Activated naive CD4-positive, alpha-beta T cell treated with anti-CD3 and anti-CD28 coated beads for 36 hours (primary cell): ENCODE data around the gene TM2D1. TPM values are rescaled to one million over a fixed set of nuclear protein-coding genes. Genes with fewer than 3 reads are reported as not detected.
"Not testable (repeated sequence)": the region's sequence is repeated elsewhere in the genome, so short reads cannot be mapped to it uniquely, and the experiment has no call there.

Source experiments
- CTCF ChIA-PET: fragments of 350-600 bp; sonication (Branson Sonifier 250); formaldehyde crosslinking; loops from one replicate; lab custom pipeline; 2021; ENCODE audit warnings: antibody characterized with exemption; lab: Charles Lee
- DNase-seq: peaks from one replicate; pipeline ENCODE4 v3.0.0-alpha.2; 2020
- H3K27ac Mint-ChIP-seq: one replicate; pipeline ENCODE4 v1.8.0; 2021; ENCODE audit warnings: mild to moderate bottlenecking, mixed read lengths
- H3K27me3 Mint-ChIP-seq: one replicate; pipeline ENCODE4 v1.8.0; 2021; ENCODE audit warnings: low read depth, mixed read lengths
- H3K36me3 Mint-ChIP-seq: one replicate; pipeline ENCODE4 v1.8.0; 2021; ENCODE audit warnings: low read depth, mixed read lengths
- H3K4me1 Mint-ChIP-seq: one replicate; pipeline ENCODE4 v1.8.0; 2021; ENCODE audit warnings: low read depth, mixed read lengths
- H3K4me3 Mint-ChIP-seq: one replicate; pipeline ENCODE4 v1.8.0; 2021; ENCODE audit warnings: mild to moderate bottlenecking, moderate library complexity, mixed read lengths
- H3K9me3 Mint-ChIP-seq: one replicate; pipeline ENCODE4 v1.8.0; 2021; ENCODE audit warnings: mixed read lengths
- intact Hi-C: fragments of 100-400 bp; cut with micrococcal nuclease; formaldehyde crosslinking; loops from one replicate; pipeline ENCODE4 v1.15.1; 2023
- total RNA-seq, 2 experiments: library from RNA; stranded (reverse); gene quantifications; one replicate each; pipeline ENCODE4 v1.2.3, GENCODE V29; 2021

The TM2D1 gene
- total RNA-seq, 2 experiments from 2014 or later, result 28.2 to 30.9 TPM

- intact Hi-C loops, result loop anchor here (5.0 to 10.0 kb wide), 3 partner anchors 99 to 1781 kb away; partner anchors contain the start of genes EFCAB7 and ITGB3BP
- CTCF ChIA-PET, result interaction anchor here (1.6 kb wide), 1 partner anchor 102 kb away, joined by 3 read pairs; no protein-coding TSS in a partner anchor
- no peak overlapping the region for H3K27ac Mint-ChIP-seq
- peak overlapping the region; percentile 67 for H3K4me3 Mint-ChIP-seq
- no peaks in the 10 kb centered on the region for H3K36me3 Mint-ChIP-seq
- H3K27me3 Mint-ChIP-seq, result no peaks in the 10 kb centered on the region
- H3K9me3 Mint-ChIP-seq, result no peaks in the 10 kb centered on the region
- no peak for DNase-seq
- peaks cover 24% of the 10 kb centered on the region for H3K4me1 Mint-ChIP-seq
Measured at GRCh38 chr1:61743431-61743705, 18.4 kb upstream of the TM2D1 start.

- intact Hi-C loops, result loop anchor here (1.0 to 10.0 kb wide), 5 partner anchors 18 to 1782 kb away; partner anchors contain the start of genes EFCAB7, ITGB3BP, TM2D1 and USP1
- Mint-ChIP-seq H3K4me1 (peaks cover 24% of the 10 kb centered on the region), H3K4me3 (peak overlapping the region; percentile 67), H3K27me3 (no peaks in the 10 kb centered on the region), H3K27ac (no peak overlapping the region), H3K36me3 (no peaks in the 10 kb centered on the region), H3K9me3 (no peaks in the 10 kb centered on the region)
- CTCF ChIA-PET, result interaction anchor here (1.6 kb wide), 1 partner anchor 101 kb away, joined by 3 read pairs; no protein-coding TSS in a partner anchor
- DNase-seq, result no peak
Measured at GRCh38 chr1:61742620-61743430, 17.9 kb upstream of the TM2D1 start.

- intact Hi-C loops, result loop anchor here (1.0 to 10.0 kb wide), 5 partner anchors 17 to 1783 kb away; partner anchors contain the start of genes EFCAB7, ITGB3BP, TM2D1 and USP1
- Mint-ChIP-seq H3K4me3 (peak within 1 kb of the TSS; percentile 93), H3K27me3 (no peaks in the 10 kb centered on the region), H3K4me1 (peaks cover 20% of the 10 kb centered on the region), H3K36me3 (no peaks in the 10 kb centered on the region), H3K27ac (peak within 1 kb of the TSS; percentile 83), H3K9me3 (no peaks in the 10 kb centered on the region)
- peak; percentile 65 for DNase-seq
- CTCF ChIA-PET, result no interaction called here
Measured at GRCh38 chr1:61741711-61742619, 17.0 kb upstream of the TM2D1 start, which contains the start of gene PATJ. Gene PATJ (plus strand): TSS chr1:61742480. CDS start chr1:61762893, 20,413 bp downstream.

GRCh38 chr1:61740751-61741700, 16.1 kb upstream of the TM2D1 start:
- Mint-ChIP-seq H3K36me3 (no peaks in the 10 kb centered on the region), H3K9me3 (no peaks in the 10 kb centered on the region), H3K4me3 (peak overlapping the region; percentile 93), H3K27ac (no peak overlapping the region), H3K4me1 (peaks cover 16% of the 10 kb centered on the region), H3K27me3 (no peaks in the 10 kb centered on the region)
- CTCF ChIA-PET, result no interaction called here
- no peak for DNase-seq
- intact Hi-C loops, result loop anchor here (5.0 to 10.0 kb wide), 3 partner anchors 101 to 1784 kb away; partner anchors contain the start of genes EFCAB7 and ITGB3BP

GRCh38 chr1:61732726-61733125, 7.8 kb upstream of the TM2D1 start:
- Mint-ChIP-seq H3K4me1 (peaks cover 2% of the 10 kb centered on the region), H3K27me3 (no peaks in the 10 kb centered on the region), H3K9me3 (no peaks in the 10 kb centered on the region), H3K27ac (no peak overlapping the region), H3K36me3 (no peaks in the 10 kb centered on the region), H3K4me3 (no peak overlapping the region)
- intact Hi-C loops, result no loop called here
- DNase-seq, result no peak
- CTCF ChIA-PET, result no interaction called here

GRCh38 chr1:61730679-61731078, 5.7 kb upstream of the TM2D1 start:
- H3K36me3 Mint-ChIP-seq, CTCF ChIA-PET, H3K4me1 Mint-ChIP-seq, DNase-seq, intact Hi-C loops, H3K27ac Mint-ChIP-seq, H3K4me3 Mint-ChIP-seq, H3K9me3 Mint-ChIP-seq, H3K27me3 Mint-ChIP-seq: not testable (repeated sequence)

GRCh38 chr1:61727544-61727943, 2.6 kb upstream of the TM2D1 start:
- DNase-seq, result no peak
- intact Hi-C loops, result loop anchor here (2.0 to 10.0 kb wide), 2 partner anchors 403 to 1057 kb away; partner anchors contain the start of gene ATG4C
- H3K9me3 Mint-ChIP-seq, result no peaks in the 10 kb centered on the region
- no peak overlapping the region for H3K27ac Mint-ChIP-seq
- peaks cover 14% of the 10 kb centered on the region for H3K4me1 Mint-ChIP-seq
- H3K36me3 Mint-ChIP-seq, result peaks cover 6% of the 10 kb centered on the region
- no peaks in the 10 kb centered on the region for H3K27me3 Mint-ChIP-seq
- CTCF ChIA-PET, result interaction anchor here (1.1 kb wide), 1 partner anchor 22 kb away, joined by 3 read pairs; no protein-coding TSS in a partner anchor
- H3K4me3 Mint-ChIP-seq, result no peak overlapping the region

- no peaks in the 10 kb centered on the region for H3K9me3 Mint-ChIP-seq
- H3K4me3 Mint-ChIP-seq, result peak overlapping the region; percentile 96
- intact Hi-C loops, result loop anchor here (10.0 kb wide), 1 partner anchor 1060 kb away; the partner anchor contains the start of gene ATG4C
- H3K27ac Mint-ChIP-seq, result peak overlapping the region; percentile 99
- CTCF ChIA-PET, result no interaction called here
- H3K27me3 Mint-ChIP-seq, result no peaks in the 10 kb centered on the region
- peaks cover 20% of the 10 kb centered on the region for H3K4me1 Mint-ChIP-seq
- H3K36me3 Mint-ChIP-seq, result peaks cover 10% of the 10 kb centered on the region
- DNase-seq, result no peak
Measured at GRCh38 chr1:61724506-61724812, 482 bp downstream of the TM2D1 start.

- DNase-seq, H3K4me3 Mint-ChIP-seq, H3K27me3 Mint-ChIP-seq, H3K27ac Mint-ChIP-seq, intact Hi-C loops, CTCF ChIA-PET, H3K9me3 Mint-ChIP-seq: not testable (repeated sequence)
- H3K36me3 Mint-ChIP-seq, result peaks cover 13% of the 10 kb centered on the region
- peaks cover 22% of the 10 kb centered on the region for H3K4me1 Mint-ChIP-seq
Measured at GRCh38 chr1:61718996-61719663, 5.8 kb downstream of the TM2D1 start.

- CTCF ChIA-PET, result no interaction called here
- Mint-ChIP-seq H3K27ac (no peak overlapping the region), H3K36me3 (peaks cover 17% of the 10 kb centered on the region), H3K4me1 (peaks cover 8% of the 10 kb centered on the region), H3K27me3 (no peaks in the 10 kb centered on the region), H3K9me3 (no peaks in the 10 kb centered on the region), H3K4me3 (no peak overlapping the region)
- intact Hi-C loops, result no loop called here
- no peak for DNase-seq
Measured at GRCh38 chr1:61711969-61712368, 13.0 kb downstream of the TM2D1 start.

GRCh38 chr1:61711257-61711656, 13.7 kb downstream of the TM2D1 start:
- DNase-seq, H3K4me3 Mint-ChIP-seq, H3K27ac Mint-ChIP-seq, H3K4me1 Mint-ChIP-seq, intact Hi-C loops, H3K27me3 Mint-ChIP-seq, H3K9me3 Mint-ChIP-seq, CTCF ChIA-PET: not testable (repeated sequence)
- H3K36me3 Mint-ChIP-seq, result peaks cover 17% of the 10 kb centered on the region
